NAMALWA (cell line): ENCODE results near the gene NBPF26.
"Not testable (repeated sequence)": the region's sequence is repeated elsewhere in the genome, so short reads cannot be mapped to it uniquely, and the experiment has no call there.

Experiments used
- DNase-seq: peaks from one replicate; pipeline ENCODE4 v3.0.0-alpha.2; 2015; ENCODE audit warnings: low spot score

NBPF26 gene

GRCh38 chr1:120858144-120858543, 134.4 kb downstream of the NBPF26 start:
- DNase-seq, result not testable (repeated sequence)

- DNase-seq, result not testable (repeated sequence)
Measured at GRCh38 chr1:120859615-120860234, 136.0 kb downstream of the NBPF26 start.

GRCh38 chr1:120878206-120878605, 154.5 kb downstream of the NBPF26 start:
- not testable (repeated sequence) for DNase-seq

GRCh38 chr1:120880056-120880455, 156.3 kb downstream of the NBPF26 start:
- not testable (repeated sequence) for DNase-seq

- DNase-seq, result not testable (repeated sequence)
Measured at GRCh38 chr1:120881934-120882333, 158.2 kb downstream of the NBPF26 start.
